Measurements from ENCODE around the gene OCA2.

The OCA2 gene

GRCh38 chr15:28104326-28104725 is 5.2 kb upstream of the OCA2 start:
- DNase-seq (ENCODE audit: low read depth in 2 of 2): no peak

- no peak for DNase-seq (ENCODE audit: low read depth in 2 of 2)
These were observed 4.7 kb upstream of the OCA2 start for GRCh38 chr15:28103831-28104230.

- no peak for DNase-seq (ENCODE audit: low read depth in 2 of 2)
These were observed 2.9 kb upstream of the OCA2 start for GRCh38 chr15:28101983-28102441.

DNA sequence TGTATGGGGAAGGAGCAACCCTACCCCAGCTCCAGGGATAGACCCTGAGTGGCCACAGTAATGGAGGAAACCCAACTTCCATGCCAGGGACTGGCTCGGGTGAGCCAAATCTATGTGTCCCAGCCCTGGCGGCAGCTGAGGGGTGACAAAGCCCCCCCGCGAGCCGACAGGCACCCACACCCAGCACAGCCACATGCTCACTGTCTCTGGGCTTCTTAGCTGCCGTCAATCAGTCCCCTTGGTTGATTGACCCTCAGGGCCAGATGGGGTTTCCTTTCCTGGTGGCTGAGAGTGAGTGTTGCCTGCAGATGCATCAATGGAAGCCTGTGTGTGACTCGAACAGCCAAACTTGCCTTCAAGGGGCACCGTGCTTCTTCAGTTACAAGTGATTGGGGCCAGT is 2.1 kb upstream of the OCA2 start:
- DNase-seq (ENCODE audit: low read depth in 2 of 2): no peak

DNA sequence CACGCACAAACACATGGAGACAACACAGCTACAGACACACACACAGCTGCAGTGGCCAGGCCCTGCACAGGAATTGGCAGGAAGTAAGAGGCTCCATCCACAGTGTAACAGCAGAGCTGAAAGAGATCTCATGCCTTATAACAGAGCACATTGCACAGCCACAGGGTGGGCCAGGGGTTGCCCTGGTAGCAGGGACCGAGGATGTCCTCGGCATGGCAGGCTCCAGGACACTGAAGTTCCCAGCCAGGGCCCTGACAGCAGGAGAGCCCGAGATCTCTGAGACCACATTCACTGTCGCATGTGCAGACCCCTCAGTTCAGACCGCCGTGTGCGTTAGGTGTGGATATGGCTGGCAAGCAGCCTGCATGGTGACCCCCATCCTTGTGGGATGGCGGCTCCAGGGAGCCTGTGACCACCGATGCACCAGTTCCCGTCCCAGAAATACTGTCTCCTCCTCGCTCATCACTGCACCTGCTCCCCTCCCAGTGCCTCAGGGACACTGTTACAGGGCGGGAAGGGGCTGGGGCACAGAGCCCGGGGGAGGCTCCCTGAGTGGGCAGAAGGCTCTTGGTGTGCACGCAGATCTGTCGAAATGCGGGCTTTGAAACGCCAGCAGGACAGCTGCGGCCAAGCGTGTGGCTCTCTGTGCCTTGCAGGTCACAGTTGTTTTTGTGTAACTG is 1.5 kb upstream of the OCA2 start:
- DNase-seq (ENCODE audit: low read depth in 2 of 2): no peak

GRCh38 chr15:28099555-28100140 is 533 bp upstream of the OCA2 start:
- no peak for DNase-seq (ENCODE audit: low read depth in 2 of 2)

DNA sequence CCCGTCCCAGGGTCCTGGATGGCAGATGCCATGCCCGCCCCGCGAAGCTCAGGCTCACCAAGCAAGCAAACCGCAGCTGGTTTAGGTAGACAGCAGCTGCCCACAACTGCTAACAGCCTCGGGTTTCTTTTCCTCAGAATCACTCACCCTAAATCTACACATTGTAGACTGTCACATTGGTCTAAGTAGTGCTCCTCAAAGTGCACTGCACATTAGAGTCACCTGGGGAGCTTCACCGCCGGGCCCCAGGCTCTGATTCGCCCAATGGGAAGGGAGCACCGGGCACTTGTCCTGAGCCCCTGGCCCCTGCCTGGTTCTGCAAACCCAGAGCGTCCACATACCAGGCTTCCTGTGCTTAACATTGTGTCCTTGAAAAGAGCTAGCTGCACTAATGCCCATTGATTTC is 752 bp downstream of the OCA2 start:
- DNase-seq (ENCODE audit: low read depth in 2 of 2): no peak

DNA sequence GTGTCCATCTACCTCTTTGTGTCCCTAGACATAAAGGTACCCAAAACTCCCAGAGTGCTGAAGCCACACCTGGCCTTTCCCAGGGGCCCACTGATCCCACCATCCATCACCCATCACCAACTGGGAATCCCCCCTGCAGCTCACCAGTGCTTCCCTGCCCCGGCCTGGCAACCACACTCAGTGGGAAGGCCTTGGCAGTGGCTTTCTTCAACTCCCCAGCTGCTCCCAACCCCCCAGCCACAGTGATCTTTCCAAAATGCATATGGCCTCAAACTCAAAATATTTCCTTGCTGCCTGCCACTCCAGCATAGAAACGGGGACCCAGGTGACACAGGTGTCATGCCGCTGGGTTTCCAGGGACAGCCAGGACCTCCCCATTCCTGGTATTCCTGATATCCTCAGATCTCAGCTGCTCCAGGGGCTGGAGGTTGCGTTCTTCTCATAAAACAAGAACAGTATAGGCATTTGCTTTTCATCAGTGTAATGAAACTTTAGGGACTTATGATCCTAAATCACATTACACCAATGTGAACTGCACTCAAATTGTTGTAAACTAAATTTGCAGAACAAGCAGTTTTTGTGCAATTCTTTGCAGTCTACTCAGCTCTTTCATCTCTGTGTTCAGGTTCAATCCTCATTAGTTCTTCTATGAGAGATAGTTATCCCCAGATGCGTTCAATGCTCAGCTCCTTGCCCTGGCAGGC is 1.3 kb downstream of the OCA2 start:
- no peak for DNase-seq (ENCODE audit: low read depth in 2 of 2)

GRCh38 chr15:28096670-28097431 is 2.3 kb downstream of the OCA2 start:
- no peak for DNase-seq (ENCODE audit: low read depth in 2 of 2)

DNA sequence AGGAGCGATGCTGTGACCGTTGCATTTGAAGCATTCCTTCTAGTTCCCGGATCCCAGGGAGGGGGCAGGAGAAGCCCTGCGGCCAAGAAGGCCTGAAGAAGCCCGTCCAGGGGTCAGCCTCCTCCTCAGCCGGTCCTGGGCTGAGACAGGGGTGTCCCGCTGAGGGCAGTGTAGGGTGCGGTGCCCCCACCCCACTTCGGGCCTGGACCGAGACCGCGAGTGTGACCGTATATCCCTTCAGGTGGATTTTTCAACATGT is 2.8 kb downstream of the OCA2 start:
- DNase-seq (ENCODE audit: low read depth in 2 of 2): no peak

DNA sequence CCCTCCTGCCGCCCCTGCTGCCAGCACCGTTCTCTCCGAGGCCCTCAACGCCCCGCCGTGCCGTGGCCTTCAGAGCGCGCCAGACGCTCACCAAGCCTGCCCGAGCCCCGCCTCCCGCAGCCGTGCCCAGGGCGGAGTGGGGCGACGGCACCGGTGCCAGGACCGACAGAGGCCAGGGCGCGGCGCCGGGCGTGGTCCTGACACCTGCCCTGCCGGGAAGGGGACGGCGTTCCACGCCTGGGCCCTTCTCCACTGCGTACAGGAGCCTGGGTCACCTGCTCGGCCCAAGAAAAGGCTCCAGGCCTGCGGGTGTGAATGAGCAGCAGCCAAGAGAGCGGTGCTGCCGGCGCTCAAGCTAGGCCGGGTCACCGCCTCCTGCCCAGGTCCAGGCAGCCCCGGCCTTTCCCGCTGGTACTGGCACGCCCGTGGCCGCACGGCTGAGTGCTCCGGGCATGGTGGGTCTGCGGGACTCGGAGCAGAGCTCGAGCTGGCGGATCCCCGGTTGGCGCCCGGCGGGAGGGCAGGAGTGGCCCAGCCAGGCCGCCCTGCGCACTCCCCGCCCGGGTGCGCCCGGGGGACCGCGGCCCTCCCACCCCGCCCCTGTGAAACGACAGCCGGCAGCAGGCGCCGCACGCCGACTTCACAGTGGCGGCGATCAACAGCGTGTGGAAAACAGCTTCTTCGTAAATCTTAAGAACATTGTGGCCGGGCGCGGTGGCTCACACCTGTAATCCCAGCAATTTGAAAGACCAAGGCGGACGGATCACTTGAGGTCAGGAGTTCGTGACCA is 4.2 kb downstream of the OCA2 start:
- no peak for DNase-seq (ENCODE audit: low read depth in 2 of 2)

- DNase-seq (ENCODE audit: low read depth in 2 of 2): no peak
These were observed 5.2 kb downstream of the OCA2 start for GRCh38 chr15:28093752-28094535.

DNA sequence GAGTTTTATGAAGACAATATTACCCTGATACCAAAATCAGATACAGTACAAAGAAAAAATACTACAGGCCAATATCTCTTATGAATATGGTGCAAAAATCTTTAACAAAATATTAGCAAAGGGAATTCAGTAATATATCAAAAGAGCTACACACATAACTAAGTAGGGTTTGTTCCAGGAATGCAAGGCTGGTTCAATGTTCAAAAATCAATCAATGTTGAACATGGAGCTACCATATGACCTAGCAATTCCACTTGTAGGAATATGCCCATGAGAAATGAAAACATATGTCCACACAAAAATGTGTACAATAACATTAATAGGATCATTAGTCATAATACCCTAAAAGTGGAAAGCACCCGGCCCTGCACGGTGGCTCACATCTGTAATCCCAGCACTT is 7.8 kb downstream of the OCA2 start:
- no peak for DNase-seq (ENCODE audit: low read depth in 2 of 2)

DNA sequence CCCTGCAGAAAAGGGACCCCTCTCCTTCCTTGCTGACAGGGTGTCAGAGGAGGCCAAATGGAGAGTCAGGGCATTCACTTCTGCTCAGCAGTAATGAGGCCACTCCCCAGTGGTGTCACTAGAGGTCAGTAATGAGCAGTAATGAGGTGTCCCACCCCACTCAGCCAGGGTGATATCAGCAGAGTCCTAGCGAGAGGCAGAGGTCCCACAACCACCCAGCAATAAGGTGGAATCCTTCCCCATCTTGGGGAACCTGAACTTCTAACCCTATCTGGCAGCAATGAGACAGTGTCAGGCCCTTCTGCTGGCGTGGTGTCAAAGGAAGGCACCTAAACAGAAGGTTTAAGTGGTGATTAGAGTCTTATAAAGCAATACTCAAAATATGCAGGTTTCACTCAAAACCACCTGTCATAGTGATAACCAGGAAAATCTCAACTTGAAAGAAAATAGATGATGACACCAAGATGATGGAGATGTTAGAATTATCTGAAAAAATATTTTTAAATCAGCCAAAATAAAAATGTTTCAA is 12.9 kb downstream of the OCA2 start:
- DNase-seq (ENCODE audit: low read depth in 2 of 2): no peak

GRCh38 chr15:28085489-28086174 is 13.5 kb downstream of the OCA2 start:
- no peak for DNase-seq (ENCODE audit: low read depth in 2 of 2)

DNA sequence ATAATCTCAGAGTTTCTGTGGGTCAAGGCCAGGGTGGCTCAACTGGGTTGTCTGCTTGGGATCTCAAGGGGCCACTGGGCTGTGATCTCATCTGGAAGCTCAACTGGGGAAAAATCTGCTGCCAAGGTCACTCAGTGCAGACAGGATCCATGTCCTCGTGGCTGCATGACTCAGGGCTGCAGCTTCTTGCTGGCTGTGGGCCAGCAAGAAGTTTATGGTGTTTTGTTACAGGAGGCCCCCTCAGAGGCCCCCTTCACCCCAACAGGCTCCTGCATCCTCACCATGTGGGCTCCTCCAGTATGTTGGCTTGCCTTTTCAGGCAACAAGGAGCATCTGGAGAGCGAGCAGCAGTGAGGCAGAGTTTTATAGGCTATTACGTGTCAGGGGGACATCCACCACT is 14.6 kb downstream of the OCA2 start:
- DNase-seq (ENCODE audit: low read depth in 2 of 2): no peak

DNA sequence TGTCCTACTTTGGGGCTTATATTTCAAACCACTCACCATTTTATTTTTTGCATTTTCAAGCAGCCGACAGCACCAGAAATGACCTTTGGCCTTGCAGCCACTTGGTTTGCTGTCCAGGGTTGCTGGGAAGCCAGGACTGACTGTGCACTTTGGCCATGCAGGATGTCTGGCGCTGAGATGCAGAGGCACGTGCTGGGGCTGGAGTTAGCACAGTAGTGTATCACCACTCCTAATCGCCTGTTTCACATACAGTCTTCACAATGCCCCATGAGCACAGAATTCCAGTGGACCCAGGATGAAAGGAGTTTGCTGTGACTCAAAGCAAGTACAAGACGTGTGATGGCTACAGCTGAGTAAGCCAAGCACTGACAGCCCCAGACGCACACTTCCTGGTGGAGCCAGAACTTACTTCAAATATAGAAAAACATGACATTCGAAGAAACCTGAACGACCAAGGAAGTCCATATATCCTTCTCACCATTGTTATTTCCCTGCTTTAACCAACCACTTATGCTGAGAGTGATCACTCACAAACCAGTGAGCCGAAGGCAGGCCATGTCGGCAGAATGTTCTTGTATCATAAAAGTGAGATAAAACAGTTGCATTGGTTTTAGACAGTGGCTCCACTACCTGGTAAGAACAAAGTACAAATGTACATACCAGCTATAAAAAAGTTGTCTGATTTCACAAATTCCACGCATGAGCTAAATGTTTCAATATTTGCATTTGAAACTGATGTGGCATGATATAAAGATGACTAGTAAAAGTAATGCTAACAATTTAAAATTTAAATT is 16.0 kb downstream of the OCA2 start:
- no peak for DNase-seq (ENCODE audit: low read depth in 2 of 2)

- no peak for DNase-seq (ENCODE audit: low read depth in 2 of 2)
These were observed 17.5 kb downstream of the OCA2 start for GRCh38 chr15:28081594-28081993.

- no peak for DNase-seq (ENCODE audit: low read depth in 2 of 2)
These were observed 18.7 kb downstream of the OCA2 start for GRCh38 chr15:28080386-28080785.
